Measurements from ENCODE around the gene AP3S2.
A peak's percentile ranks its signal among the peaks of the same experiment; 100 is the strongest.
"Not testable (repeated sequence)": the region's sequence is repeated elsewhere in the genome, so short reads cannot be mapped to it uniquely, and the experiment has no call there.

The AP3S2 gene

GRCh38 chr15:89893696-89894447 lies at the start of gene AP3S2:
AP3S2 (minus strand) TSS chr15:89893994; CDS start chr15:89893949, 45 bp downstream.
- peak; percentile 61 for DNase-seq

- no peak for DNase-seq
Measured at GRCh38 chr15:89939910-89940309, 46.1 kb upstream of the AP3S2 start.

- DNase-seq = not testable (repeated sequence)
Measured at GRCh38 chr15:89939377-89939776, 45.6 kb upstream of the AP3S2 start.

- DNase-seq = no peak
Measured at GRCh38 chr15:89937365-89938350, 43.9 kb upstream of the AP3S2 start.

DNA sequence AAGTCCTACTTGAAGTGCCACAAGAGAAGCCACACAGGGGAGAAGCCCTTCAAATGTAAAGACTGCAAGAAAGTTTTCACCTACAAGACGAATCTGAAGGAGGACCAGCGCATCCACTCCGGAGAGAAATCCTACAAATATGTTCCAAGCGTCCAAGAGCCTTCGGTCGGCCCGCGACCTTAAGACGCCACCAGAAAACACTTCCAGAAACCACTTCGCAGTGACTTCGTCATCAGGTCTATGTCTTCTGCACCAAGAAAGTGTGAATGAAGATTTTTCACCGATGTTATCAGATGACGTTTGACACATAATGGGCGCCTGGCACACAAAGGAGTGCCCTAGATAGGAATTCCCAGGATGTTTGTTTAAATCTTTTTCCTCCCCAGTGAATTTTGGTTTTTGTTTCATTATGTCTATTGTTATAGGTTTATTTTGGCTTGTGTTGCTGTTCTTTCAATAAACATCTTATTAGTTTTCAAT lies 43.0 kb upstream of the AP3S2 start:
- no peak for DNase-seq

DNA sequence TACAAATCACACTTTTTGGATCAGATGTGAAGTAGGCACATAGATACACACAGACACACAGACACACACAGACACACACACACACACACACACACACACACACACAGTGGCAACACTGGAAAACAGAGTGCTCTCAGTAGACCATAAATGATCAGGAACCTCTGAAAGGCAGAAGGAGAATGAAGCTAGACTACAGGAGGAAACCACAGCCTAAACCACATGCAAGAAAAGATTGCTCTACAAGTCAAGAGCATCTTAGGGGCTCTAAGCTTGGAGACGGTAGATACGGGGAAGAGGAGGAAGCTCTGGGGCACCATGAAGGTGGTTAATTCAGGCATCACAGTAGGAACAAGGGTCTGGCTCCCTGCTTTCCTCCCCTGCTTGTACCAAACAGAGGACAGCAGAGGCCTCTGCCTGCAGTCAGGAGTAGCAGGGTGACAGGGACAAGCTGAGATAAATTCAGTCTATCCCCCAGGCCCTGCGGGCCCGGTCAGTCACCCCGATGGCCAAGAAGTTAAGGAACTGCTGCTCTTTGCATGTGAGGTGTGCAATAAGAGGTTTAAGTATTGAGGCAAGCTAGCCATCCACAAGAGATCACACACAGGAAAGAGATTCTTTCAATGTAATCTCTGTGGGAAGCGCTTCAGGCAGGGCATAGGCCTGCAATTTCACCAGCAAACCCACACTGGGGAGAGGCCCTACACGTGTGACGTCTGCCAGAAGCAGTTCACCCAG lies 42.4 kb upstream of the AP3S2 start:
- DNase-seq = no peak

- DNase-seq = no peak
Measured at GRCh38 chr15:89932880-89933279, 39.1 kb upstream of the AP3S2 start.

DNA sequence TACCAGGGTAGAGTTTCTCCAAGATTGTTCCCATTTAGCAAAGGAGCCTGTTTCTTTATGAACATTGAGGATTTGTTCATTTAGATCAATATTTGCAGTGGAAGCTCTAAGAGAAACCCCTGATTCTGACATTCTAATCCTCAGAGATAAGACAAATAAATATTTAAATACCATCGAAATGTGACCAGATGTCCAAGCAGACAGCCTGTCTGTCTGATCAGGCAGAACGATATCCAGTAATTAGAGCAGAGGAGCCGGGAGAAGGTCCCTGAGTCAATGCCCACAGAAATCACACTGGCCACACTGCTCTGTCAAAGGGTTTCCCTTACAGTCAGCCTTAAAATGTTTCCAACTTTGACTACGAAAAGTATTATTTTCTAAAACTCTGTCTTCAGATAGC lies 34.6 kb upstream of the AP3S2 start:
- DNase-seq = no peak

DNA sequence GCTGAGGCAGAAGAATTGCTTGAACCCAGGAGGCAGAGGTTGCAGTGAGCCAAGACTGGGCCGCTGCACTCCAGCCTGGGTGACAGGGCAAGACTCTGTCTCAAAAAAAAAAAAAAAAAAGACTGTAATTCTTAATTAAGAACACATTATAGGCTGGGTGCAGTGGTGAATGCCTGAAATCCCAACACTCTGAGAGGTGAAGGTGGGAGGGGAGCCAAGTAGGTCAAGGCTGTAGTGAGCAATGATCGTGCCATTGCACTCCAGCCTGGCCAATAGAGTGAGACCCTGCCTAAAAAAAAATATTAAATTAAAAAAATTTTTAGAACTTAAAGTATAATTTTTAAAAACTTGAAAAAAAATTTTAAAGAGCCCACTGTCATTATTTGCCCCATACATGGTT lies 32.4 kb upstream of the AP3S2 start:
- DNase-seq = no peak

DNA sequence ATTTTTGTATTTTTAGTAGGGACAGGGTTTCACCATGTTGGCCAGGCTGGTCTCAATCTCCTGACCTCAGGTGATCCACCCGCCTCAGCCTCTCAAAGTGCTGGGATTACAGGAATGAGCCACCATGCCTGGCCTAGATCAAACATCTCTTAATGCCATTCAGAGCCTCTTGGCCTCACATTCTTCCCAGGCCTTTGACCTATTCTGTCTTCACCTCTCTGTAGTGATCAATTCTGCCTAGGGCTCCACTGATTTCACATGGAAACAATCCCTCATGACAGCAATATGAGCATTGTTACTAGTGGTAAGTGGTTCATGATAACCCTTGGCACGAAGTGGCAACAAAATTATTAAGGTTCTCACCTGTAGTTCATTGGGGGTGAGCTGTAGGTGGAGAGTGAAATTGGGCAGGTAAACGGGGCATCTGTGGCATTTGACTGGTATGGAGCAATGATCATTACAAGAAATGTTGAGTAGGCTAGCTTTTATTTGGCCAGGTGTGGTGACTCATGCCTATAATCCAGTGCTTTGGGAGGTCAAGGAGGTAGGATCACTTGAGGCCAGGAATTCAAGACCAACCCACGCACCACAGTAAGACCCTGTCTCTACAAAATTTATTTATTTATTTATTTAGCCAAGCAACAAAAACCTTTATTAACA lies 23.8 kb upstream of the AP3S2 start:
- DNase-seq = no peak

DNA sequence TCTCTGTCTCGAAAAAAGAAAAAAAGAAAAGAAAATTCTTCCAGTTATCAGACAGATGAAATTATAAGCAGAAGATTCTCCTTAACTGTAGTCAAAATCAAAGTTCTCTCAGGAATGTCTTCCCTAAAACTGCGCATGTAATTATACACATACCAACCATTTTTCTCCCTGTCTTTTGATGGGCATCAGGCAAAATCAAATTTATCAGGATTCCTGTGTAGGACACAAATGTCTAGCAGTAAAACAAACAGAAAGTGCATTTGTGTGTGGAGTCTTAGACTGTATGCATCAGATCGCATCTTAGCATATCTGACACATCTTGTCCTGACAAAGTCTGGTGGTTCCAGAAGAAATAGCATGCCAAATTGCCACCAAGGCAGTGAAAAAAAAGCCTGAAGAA lies 22.9 kb upstream of the AP3S2 start:
- no peak for DNase-seq

DNA sequence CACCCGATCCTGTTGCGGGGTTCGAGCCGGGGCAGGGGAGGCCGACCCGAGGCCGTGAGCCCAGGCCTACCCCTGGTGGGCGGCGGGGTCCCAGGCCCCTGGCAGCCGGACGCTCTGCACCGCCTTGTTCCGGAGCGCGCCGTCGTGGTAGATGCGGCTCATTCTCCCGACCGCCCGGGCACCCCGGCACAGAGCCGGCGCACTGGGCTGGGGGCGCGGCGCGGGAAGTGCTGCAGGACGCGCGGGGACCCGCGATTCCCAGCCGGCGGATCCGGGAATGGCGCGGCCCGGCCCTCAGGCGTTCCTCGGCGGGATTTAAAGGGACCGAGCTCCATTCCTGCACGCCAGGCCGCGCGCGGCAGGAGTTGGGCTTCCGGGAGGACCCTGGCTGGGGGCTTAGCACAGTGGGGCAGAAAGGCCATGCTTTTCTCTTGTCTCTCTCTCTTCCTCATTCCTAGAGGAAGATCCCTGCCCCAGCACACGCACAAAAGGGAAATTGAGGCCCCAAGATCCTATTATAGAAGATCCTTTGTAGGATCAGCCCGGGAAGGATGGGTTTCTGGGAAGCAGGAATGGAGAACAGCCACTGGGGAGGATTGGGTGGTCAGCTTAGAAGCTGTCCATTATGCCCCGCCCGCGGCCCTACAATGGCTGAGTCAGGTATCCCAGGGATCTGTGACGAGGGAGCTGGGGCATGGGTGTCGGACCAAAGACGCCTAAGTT lies 19.0 kb upstream of the AP3S2 start, which contains the start of gene ARPIN:
TSS of gene ARPIN (minus strand) at position 279 of the 723 bp plus-strand sequence. CDS start at position 162, 117 bp downstream.
- no peak for DNase-seq

GRCh38 chr15:89912145-89912673 lies 18.4 kb upstream of the AP3S2 start:
- DNase-seq = no peak

- DNase-seq = no peak
Measured at GRCh38 chr15:89910891-89911626, 17.3 kb upstream of the AP3S2 start.

- DNase-seq = no peak
Measured at GRCh38 chr15:89909611-89910010, 15.8 kb upstream of the AP3S2 start.

DNA sequence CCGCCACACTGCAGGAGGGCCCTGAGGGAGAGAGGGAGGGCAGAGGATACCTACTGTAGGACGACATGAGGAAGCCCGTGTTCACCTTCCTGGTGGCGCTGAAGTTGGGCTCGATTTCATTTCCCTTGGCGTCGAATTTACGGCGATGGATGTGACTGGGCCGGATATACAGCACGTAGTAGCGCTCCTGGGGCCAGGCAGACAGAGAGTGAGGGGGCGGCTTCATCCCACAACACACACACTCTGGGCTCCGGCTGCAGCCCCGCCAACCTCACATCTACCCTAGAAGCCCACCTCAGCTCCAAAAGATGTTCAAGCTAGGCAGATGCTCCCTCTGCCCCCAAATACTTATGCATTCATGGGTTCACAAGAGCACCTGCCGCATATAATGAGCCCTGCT lies 14.4 kb upstream of the AP3S2 start:
- no peak for DNase-seq

DNA sequence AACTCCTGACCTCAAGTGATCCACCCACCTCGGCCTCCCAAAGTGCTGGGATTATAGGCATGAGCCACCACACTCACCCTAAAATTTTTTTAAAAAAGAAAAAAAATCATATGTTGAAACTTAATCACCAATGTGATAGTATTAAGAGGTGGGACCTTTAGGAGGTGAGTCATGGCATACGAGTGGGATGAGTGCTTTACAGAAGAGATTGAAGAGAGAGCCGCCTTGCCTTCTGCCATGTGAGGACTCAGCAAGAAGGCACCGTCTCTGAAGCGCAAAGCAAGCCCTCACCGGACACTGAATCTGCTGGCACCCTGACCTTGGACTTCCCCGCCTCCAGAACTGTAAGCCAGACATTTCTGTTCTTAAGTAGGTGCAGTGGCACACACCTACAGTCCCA lies 13.5 kb upstream of the AP3S2 start:
- no peak for DNase-seq

- no peak for DNase-seq
Measured at GRCh38 chr15:89905846-89906378, 12.1 kb upstream of the AP3S2 start.

GRCh38 chr15:89904519-89904918 lies 10.7 kb upstream of the AP3S2 start:
- DNase-seq = no peak

DNA sequence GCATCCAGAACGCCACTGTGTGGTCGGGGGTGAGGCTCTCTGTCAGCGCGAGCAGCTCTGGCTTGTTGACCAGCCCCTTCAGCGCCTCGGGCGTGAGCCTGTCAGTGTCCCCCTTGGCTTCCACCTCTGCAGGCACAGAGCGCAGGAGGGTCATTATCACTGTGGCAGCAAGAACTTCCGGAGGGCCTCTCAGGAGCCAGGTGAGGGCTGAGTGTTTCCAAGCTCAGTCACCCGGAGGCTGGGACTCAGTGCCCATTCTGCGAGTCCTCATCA lies 10.0 kb upstream of the AP3S2 start:
- DNase-seq = no peak
